SK-N-SH treated with all-trans-retinoic acid at 6 μM for 48 hours (cell line): ENCODE results near the gene FREM2.

Experiments
- ATAC-seq: fragments of 200-7000 bp; cut with Tn5 transposase; 3 replicates; pipeline ENCODE4 v1.9.1; 2020; ENCODE audit warnings: mild to moderate bottlenecking, moderate library complexity
- ARNTL ChIP-seq: fragments of 450-650 bp; formaldehyde crosslinking; IDR thresholded peaks from 2 replicates; pipeline ENCODE4 v1.5.0; 2020; ENCODE audit warnings: low read depth, mild to moderate bottlenecking, moderate library complexity, borderline replicate concordance
- BACH2 ChIP-seq: fragments of 250-450 bp; sonication (Bioruptor Pico); IDR thresholded peaks from 2 replicates; pipeline ENCODE4 v1.9.0; 2021; ENCODE audit warnings: mild to moderate bottlenecking, borderline replicate concordance
- CSDC2 ChIP-seq: fragments of 250-450 bp; sonication (Bioruptor Pico); IDR thresholded peaks from 2 replicates; pipeline ENCODE4 v1.5.0; 2020; ENCODE audit warnings: mild to moderate bottlenecking, moderate library complexity
- ESRRG ChIP-seq: fragments of 250-450 bp; sonication (Bioruptor Pico); IDR thresholded peaks from 2 replicates; pipeline ENCODE4 v1.6.1; 2021; ENCODE audit warnings: mild to moderate bottlenecking
- GLIS3 ChIP-seq: fragments of 250-450 bp; sonication (Bioruptor Pico); IDR thresholded peaks from 2 replicates; pipeline ENCODE4 v1.5.0; 2020; ENCODE audit warnings: mild to moderate bottlenecking, moderate library complexity
- RARB ChIP-seq: fragments of 250-450 bp; sonication (Bioruptor Pico); IDR thresholded peaks from 2 replicates; pipeline ENCODE4 v1.8.0; 2021; ENCODE audit warnings: mild to moderate bottlenecking, moderate library complexity
- TCF4 ChIP-seq: fragments of 250-450 bp; sonication (Bioruptor Pico); IDR thresholded peaks from 2 replicates; pipeline ENCODE4 v1.8.0; 2021; ENCODE audit warnings: mild to moderate bottlenecking, moderate library complexity, borderline replicate concordance
- ZFP3 ChIP-seq: fragments of 250-450 bp; sonication (Bioruptor Pico); IDR thresholded peaks from 2 replicates; pipeline ENCODE4 v1.5.0; 2020; ENCODE audit warnings: mild to moderate bottlenecking, moderate library complexity
- ZFP30 ChIP-seq: fragments of 450-650 bp; formaldehyde crosslinking; IDR thresholded peaks from 2 replicates; pipeline ENCODE4 v1.5.0; 2022; ENCODE audit warnings: mild to moderate bottlenecking, moderate library complexity
- ZNF70 ChIP-seq: fragments of 450-650 bp; formaldehyde crosslinking; IDR thresholded peaks from 2 replicates; pipeline ENCODE4 v1.5.0; 2020; ENCODE audit warnings: mild to moderate bottlenecking, moderate library complexity
- ZNF8 ChIP-seq: fragments of 450-650 bp; formaldehyde crosslinking; IDR thresholded peaks from 2 replicates; pipeline ENCODE4 v1.5.0; 2020; ENCODE audit warnings: mild to moderate bottlenecking, moderate library complexity
- TF ChIP-seq, protein P1 (sequence below): fragments of 250-450 bp; sonication (Bioruptor Pico); IDR thresholded peaks from 2 replicates; pipeline ENCODE4 v1.5.0; 2020; ENCODE audit warnings: mild to moderate bottlenecking, moderate library complexity
- TF ChIP-seq, protein P2 (sequence below): fragments of 250-450 bp; sonication (Bioruptor Pico); IDR thresholded peaks from 2 replicates; pipeline ENCODE4 v1.8.0; 2021; ENCODE audit warnings: low read depth, mild to moderate bottlenecking, moderate library complexity, borderline replicate concordance
- TF ChIP-seq, protein P3 (sequence below): fragments of 250-450 bp; sonication (Bioruptor Pico); IDR thresholded peaks from 2 replicates; pipeline ENCODE4 v1.5.1; 2021; ENCODE audit warnings: mild to moderate bottlenecking, moderate library complexity
- TF ChIP-seq, protein P4 (sequence below): fragments of 250-450 bp; sonication (Bioruptor Pico); IDR thresholded peaks from 2 replicates; pipeline ENCODE4 v1.8.0; 2020; ENCODE audit warnings: mild to moderate bottlenecking, moderate library complexity, borderline replicate concordance
- TF ChIP-seq, protein P5 (sequence below): fragments of 250-450 bp; sonication (Bioruptor Pico); IDR thresholded peaks from 2 replicates; pipeline ENCODE4 v1.5.1; 2020; ENCODE audit warnings: low read depth, mild to moderate bottlenecking, moderate library complexity

Gene FREM2

DNA sequence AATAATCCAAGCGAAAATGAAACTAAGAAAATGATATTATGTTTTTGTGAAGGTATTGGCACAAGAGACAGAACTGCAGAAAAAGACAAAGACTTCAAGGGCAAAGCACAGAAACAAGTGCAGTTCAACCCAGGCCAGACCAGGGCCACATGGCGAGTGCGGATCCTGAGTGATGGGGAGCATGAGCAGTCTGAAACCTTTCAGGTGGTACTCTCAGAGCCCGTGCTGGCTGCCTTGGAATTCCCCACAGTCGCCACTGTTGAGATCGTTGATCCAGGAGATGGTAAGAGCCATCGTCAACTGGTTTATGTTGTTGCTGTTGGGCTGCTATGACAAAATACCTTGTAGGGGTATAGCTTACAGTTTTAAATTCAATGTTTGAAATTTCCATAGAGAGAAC lies 82.6 kb downstream of the FREM2 start:
- ATAC-seq: no peak
- TF ChIP-seq GLIS3: no peak
- TF ChIP-seq ZFP30 (CRISPR knock-in tag): no peak
- TF ChIP-seq, protein P1, sequence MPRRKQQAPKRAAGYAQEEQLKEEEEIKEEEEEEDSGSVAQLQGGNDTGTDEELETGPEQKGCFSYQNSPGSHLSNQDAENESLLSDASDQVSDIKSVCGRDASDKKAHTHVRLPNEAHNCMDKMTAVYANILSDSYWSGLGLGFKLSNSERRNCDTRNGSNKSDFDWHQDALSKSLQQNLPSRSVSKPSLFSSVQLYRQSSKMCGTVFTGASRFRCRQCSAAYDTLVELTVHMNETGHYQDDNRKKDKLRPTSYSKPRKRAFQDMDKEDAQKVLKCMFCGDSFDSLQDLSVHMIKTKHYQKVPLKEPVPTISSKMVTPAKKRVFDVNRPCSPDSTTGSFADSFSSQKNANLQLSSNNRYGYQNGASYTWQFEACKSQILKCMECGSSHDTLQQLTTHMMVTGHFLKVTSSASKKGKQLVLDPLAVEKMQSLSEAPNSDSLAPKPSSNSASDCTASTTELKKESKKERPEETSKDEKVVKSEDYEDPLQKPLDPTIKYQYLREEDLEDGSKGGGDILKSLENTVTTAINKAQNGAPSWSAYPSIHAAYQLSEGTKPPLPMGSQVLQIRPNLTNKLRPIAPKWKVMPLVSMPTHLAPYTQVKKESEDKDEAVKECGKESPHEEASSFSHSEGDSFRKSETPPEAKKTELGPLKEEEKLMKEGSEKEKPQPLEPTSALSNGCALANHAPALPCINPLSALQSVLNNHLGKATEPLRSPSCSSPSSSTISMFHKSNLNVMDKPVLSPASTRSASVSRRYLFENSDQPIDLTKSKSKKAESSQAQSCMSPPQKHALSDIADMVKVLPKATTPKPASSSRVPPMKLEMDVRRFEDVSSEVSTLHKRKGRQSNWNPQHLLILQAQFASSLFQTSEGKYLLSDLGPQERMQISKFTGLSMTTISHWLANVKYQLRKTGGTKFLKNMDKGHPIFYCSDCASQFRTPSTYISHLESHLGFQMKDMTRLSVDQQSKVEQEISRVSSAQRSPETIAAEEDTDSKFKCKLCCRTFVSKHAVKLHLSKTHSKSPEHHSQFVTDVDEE (CRISPR knock-in tag): no peak

DNA sequence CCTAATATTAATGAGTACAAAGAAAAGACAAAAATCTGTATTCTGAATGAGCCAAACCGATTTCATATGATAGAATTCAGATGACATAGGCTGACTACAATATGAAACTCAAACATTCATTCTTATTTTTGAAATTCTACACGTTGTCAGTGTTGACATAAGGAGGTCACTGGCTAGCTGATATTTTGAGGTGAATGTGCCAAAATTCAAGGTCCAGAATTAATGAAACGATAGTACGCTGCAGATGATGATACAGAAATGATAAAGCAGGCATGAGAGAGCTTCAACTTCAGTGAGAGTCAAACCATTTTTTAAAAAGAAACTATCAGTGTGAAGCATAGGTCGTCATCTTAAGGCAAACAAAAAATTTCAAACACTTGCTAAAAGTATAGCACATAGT lies 88.2 kb downstream of the FREM2 start:
- TF ChIP-seq, protein P2, sequence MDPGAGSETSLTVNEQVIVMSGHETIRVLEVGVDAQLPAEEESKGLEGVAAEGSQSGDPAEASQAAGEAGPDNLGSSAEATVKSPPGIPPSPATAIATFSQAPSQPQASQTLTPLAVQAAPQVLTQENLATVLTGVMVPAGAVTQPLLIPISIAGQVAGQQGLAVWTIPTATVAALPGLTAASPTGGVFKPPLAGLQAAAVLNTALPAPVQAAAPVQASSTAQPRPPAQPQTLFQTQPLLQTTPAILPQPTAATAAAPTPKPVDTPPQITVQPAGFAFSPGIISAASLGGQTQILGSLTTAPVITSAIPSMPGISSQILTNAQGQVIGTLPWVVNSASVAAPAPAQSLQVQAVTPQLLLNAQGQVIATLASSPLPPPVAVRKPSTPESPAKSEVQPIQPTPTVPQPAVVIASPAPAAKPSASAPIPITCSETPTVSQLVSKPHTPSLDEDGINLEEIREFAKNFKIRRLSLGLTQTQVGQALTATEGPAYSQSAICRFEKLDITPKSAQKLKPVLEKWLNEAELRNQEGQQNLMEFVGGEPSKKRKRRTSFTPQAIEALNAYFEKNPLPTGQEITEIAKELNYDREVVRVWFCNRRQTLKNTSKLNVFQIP (CRISPR knock-in tag): no peak
- TF ChIP-seq ZNF70 (no peak), BACH2 (CRISPR knock-in tag) (no peak)
- TF ChIP-seq, protein P3, sequence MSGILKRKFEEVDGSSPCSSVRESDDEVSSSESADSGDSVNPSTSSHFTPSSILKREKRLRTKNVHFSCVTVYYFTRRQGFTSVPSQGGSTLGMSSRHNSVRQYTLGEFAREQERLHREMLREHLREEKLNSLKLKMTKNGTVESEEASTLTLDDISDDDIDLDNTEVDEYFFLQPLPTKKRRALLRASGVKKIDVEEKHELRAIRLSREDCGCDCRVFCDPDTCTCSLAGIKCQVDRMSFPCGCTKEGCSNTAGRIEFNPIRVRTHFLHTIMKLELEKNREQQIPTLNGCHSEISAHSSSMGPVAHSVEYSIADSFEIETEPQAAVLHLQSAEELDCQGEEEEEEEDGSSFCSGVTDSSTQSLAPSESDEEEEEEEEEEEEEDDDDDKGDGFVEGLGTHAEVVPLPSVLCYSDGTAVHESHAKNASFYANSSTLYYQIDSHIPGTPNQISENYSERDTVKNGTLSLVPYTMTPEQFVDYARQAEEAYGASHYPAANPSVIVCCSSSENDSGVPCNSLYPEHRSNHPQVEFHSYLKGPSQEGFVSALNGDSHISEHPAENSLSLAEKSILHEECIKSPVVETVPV (CRISPR knock-in tag): no peak
- TF ChIP-seq, protein P4, sequence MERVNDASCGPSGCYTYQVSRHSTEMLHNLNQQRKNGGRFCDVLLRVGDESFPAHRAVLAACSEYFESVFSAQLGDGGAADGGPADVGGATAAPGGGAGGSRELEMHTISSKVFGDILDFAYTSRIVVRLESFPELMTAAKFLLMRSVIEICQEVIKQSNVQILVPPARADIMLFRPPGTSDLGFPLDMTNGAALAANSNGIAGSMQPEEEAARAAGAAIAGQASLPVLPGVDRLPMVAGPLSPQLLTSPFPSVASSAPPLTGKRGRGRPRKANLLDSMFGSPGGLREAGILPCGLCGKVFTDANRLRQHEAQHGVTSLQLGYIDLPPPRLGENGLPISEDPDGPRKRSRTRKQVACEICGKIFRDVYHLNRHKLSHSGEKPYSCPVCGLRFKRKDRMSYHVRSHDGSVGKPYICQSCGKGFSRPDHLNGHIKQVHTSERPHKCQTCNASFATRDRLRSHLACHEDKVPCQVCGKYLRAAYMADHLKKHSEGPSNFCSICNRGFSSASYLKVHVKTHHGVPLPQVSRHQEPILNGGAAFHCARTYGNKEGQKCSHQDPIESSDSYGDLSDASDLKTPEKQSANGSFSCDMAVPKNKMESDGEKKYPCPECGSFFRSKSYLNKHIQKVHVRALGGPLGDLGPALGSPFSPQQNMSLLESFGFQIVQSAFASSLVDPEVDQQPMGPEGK (CRISPR knock-in tag): no peak
- no peak for ATAC-seq

DNA sequence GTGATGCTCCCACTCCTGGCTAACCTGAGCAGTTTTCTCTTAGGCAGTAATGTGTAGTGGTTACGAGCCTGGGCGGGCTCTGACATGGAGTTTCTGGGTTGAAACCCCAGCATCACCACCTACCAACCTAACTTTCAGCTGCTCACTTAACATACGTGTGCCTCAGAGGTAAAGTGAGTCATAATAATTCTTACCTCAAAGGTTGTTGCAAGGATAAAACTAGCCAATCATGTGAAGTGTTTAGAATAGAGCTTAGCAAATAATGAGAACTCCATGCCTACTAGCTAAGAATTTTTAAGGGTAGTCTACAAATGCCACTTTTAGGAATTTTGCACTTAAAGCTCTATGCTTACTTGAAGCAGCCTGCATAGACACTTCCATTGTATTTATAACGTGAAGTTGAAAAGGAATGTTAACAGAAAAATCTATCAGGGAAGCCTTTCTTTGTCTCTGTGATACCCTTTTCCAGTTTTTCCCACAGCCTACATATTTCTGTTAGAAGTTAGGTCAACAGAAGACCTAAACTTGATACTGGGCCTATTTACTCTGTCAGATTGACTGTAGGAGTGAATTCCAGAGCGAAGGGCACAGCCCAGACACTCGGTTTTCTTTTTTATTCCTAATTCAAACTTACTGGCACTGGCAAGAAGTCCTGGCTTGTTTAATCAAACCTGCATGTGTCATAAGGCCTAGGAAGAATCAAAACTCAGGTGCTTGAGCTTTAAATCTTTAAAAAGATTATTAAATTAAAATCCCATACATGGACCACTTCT lies 90.7 kb downstream of the FREM2 start:
- ATAC-seq: no peak
- TF ChIP-seq ZNF8 (CRISPR knock-in tag) (no peak), ZFP3 (CRISPR knock-in tag) (no peak), GLIS3 (no peak), RARB (CRISPR knock-in tag) (no peak), CSDC2 (no peak), ESRRG (no peak), TCF4 (CRISPR knock-in tag) (no peak), ARNTL (CRISPR knock-in tag) (no peak), BACH2 (CRISPR knock-in tag) (no peak)
- TF ChIP-seq, protein P1 (CRISPR knock-in tag): no peak
- TF ChIP-seq, protein P2 (CRISPR knock-in tag): no peak
- TF ChIP-seq, protein P5, sequence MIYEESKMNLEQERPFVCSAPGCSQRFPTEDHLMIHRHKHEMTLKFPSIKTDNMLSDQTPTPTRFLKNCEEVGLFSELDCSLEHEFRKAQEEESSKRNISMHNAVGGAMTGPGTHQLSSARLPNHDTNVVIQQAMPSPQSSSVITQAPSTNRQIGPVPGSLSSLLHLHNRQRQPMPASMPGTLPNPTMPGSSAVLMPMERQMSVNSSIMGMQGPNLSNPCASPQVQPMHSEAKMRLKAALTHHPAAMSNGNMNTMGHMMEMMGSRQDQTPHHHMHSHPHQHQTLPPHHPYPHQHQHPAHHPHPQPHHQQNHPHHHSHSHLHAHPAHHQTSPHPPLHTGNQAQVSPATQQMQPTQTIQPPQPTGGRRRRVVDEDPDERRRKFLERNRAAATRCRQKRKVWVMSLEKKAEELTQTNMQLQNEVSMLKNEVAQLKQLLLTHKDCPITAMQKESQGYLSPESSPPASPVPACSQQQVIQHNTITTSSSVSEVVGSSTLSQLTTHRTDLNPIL (CRISPR knock-in tag): no peak
- TF ChIP-seq, protein P3 (CRISPR knock-in tag): no peak
